GM06990 (cell line): ENCODE measurements around the gene PNLDC1.
"Not testable (repeated sequence)": the region's sequence is repeated elsewhere in the genome, so short reads cannot be mapped to it uniquely, and the experiment has no call there.

Experiments used
- DNase-seq: peaks from one replicate; pipeline ENCODE4 v3.0.0-alpha.2; 2011; ENCODE audit not compliant: insufficient read length; ENCODE audit errors: extremely low read depth
- H3K27me3 ChIP-seq: replicated peaks from 2 replicates; pipeline ENCODE4 v1.6.0; 2011; ENCODE audit warnings: low read length; ENCODE audit not compliant: control insufficient read depth, insufficient read depth
- H3K36me3 ChIP-seq: 2 replicates; pipeline ENCODE4 v1.5.1; 2011; ENCODE audit warnings: low read length; ENCODE audit not compliant: control insufficient read depth, insufficient read depth
- H3K4me3 ChIP-seq: replicated peaks from 2 replicates; pipeline ENCODE4 v1.5.1; 2011; ENCODE audit warnings: low read depth, mild to moderate bottlenecking, control low read depth, low read length
- TF ChIP-seq, protein P1 (sequence below): IDR thresholded peaks from 2 replicates; pipeline ENCODE4 v1.5.1; 2011; ENCODE audit warnings: low read length, control low read depth, mild to moderate bottlenecking, inconsistent platforms; ENCODE audit not compliant: insufficient read depth, poor library complexity, severe bottlenecking

Gene PNLDC1

GRCh38 chr6:159838020-159838744 lies 38.1 kb downstream of the PNLDC1 start:
- TF ChIP-seq, protein P1, sequence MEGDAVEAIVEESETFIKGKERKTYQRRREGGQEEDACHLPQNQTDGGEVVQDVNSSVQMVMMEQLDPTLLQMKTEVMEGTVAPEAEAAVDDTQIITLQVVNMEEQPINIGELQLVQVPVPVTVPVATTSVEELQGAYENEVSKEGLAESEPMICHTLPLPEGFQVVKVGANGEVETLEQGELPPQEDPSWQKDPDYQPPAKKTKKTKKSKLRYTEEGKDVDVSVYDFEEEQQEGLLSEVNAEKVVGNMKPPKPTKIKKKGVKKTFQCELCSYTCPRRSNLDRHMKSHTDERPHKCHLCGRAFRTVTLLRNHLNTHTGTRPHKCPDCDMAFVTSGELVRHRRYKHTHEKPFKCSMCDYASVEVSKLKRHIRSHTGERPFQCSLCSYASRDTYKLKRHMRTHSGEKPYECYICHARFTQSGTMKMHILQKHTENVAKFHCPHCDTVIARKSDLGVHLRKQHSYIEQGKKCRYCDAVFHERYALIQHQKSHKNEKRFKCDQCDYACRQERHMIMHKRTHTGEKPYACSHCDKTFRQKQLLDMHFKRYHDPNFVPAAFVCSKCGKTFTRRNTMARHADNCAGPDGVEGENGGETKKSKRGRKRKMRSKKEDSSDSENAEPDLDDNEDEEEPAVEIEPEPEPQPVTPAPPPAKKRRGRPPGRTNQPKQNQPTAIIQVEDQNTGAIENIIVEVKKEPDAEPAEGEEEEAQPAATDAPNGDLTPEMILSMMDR, result no peak
- no peak for DNase-seq
- Histone ChIP-seq H3K36me3 (no peaks in the 10 kb centered on the region), H3K27me3 (peaks cover 1% of the 10 kb centered on the region; the same call in 1 of the 2 replicates), H3K4me3 (no peak overlapping the region)

DNA sequence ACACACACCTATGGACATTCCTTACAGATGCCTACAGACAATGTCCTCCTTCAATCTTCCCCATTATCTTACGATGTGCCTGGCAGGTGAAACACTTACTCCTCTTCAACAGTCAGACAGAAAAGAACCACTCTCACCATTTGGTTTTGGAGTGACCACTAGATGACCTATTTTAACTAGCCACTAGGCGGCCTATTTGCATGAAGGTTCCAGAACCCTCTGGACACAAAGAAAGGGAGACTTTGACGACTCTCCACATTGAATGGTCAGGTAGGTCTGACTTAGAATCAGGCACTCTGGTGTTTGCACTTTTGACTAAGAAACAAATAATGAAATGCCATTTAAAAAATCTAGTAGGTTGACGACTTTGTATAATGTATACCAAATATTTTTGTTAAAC lies 42.0 kb downstream of the PNLDC1 start:
- DNase-seq, result no peak
- TF ChIP-seq, protein P1, result peak; percentile 27
- peaks cover 1% of the 10 kb centered on the region; the same call in 1 of the 2 replicates for H3K27me3 ChIP-seq
- H3K4me3 ChIP-seq, result no peak overlapping the region
- no peaks in the 10 kb centered on the region for H3K36me3 ChIP-seq

GRCh38 chr6:159844737-159845645 lies 44.9 kb downstream of the PNLDC1 start:
- DNase-seq, result no peak
- Histone ChIP-seq H3K4me3 (no peak overlapping the region), H3K27me3 (no peaks in the 10 kb centered on the region), H3K36me3 (no peaks in the 10 kb centered on the region)
- TF ChIP-seq, protein P1, result no peak

- not testable (repeated sequence) for DNase-seq
Measured at GRCh38 chr6:159848552-159848951, 48.5 kb downstream of the PNLDC1 start.

DNA sequence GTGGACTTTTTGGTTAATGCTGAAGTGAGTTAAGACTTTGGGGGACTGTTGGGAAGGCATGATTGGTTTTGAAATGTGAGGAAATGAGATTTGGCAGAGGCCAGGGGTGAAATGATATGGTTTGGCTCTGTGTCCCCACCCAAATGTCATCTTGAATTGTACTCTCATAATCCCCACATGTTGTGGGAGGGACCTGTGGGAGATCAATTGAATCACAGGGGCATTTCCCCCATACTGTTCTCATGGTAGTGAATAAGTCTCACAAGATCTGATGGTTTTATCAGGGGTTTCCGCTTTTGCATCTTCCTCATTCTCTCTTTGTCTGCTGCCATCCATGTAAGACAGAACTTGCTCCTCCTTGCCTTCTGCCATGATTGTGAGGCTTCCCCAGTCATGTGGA lies 49.8 kb downstream of the PNLDC1 start:
- not testable (repeated sequence) for H3K27me3 ChIP-seq, H3K4me3 ChIP-seq, DNase-seq, H3K36me3 ChIP-seq

More at GRCh38 chr6:159848552-159848951, 48.5 kb downstream of the PNLDC1 start:
- H3K4me3 ChIP-seq, H3K36me3 ChIP-seq, H3K27me3 ChIP-seq: not testable (repeated sequence)

DNA sequence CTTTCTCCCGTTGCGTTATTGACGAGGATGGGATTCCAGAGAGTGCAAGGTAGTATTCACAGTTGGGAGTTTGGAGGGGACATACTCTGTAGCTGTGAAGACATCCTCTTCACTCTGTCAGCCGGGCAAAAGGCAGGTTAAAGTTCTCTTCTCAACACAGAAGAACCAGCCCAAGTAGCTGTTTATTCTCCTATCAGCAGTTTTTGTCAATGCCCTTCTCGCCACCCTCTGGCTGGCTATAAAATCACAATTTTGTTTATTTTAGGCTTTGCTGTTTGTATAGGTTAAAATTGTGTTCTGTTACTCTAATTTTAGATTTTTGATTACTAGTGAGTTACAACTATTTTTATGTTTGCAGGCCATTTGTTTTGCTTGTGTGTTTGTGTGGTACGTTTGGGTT lies 52.8 kb downstream of the PNLDC1 start:
- TF ChIP-seq, protein P1, result peak; percentile 27
- no peak for DNase-seq

More for the DNA sequence above, 52.8 kb downstream of the PNLDC1 start:
- no peak overlapping the region for H3K4me3 ChIP-seq
- no peaks in the 10 kb centered on the region for H3K27me3 ChIP-seq
- H3K36me3 ChIP-seq, result no peaks in the 10 kb centered on the region
